Left renal cortex interstitium (tissue), 4 donors: ENCODE results near the gene PM20D1. TPM values are rescaled to one million over a fixed set of nuclear protein-coding genes. Genes with fewer than 3 reads are reported as not detected.

Source experiments
- polyA plus RNA-seq, 4 donors: library from polyadenylated mRNA; unstranded; fragments of 120-200 nt; gene quantifications; one replicate each; pipeline ENCODE4 v1.2.1, GENCODE V29; 2013; ENCODE audit not compliant: insufficient read length in 4 of 4

The PM20D1 gene
- polyA plus RNA-seq, 4 donors, result 0.24 to 4.1 (median 2.2) TPM

Other genes with a start within 250 kb of the PM20D1 start
- 10 to 100 TPM; 13.7 to 26.0 (median 18.0) TPM for gene ELK4, start 218.1 kb downstream of the PM20D1 start, polyA plus RNA-seq
- gene SLC45A3, start 169.6 kb downstream of the PM20D1 start, polyA plus RNA-seq, result 10 to 100 TPM in 1 of 4 donors, 1 to 10 TPM in 3; 8.2 to 11.1 (median 8.7) TPM
- 100 to 1,000 TPM; 370 to 432 (median 416) TPM for gene NUCKS1, start 100.0 kb downstream of the PM20D1 start, polyA plus RNA-seq
- gene RAB29, start 74.7 kb downstream of the PM20D1 start, polyA plus RNA-seq, result 10 to 100 TPM; 22.1 to 40.6 (median 30.5) TPM
- 10 to 100 TPM; 24.5 to 34.0 (median 30.7) TPM for gene SLC41A1, start 36.9 kb downstream of the PM20D1 start, polyA plus RNA-seq
- gene SLC26A9, start 93.3 kb upstream of the PM20D1 start, polyA plus RNA-seq, result under 1 TPM; 0.14 to 0.39 (median 0.25) TPM
- gene RAB7B, start 153.3 kb upstream of the PM20D1 start, polyA plus RNA-seq, result 1 to 10 TPM; 2.3 to 3.3 (median 3.1) TPM
- gene CTSE, start 173.8 kb upstream of the PM20D1 start, polyA plus RNA-seq, result under 1 TPM; 0.16 to 0.58 (median 0.25) TPM
- 1 to 10 TPM; 2.1 to 6.4 (median 4.3) TPM for gene RHEX, start 203.0 kb upstream of the PM20D1 start, polyA plus RNA-seq